ENCODE data around the gene CASR.

- TF ChIP-seq REST (IDR thresholded peaks at IDR 0.05; ENCODE audit: insufficient replicate concordance, low read depth) (no peak), CTCF (IDR thresholded peaks at IDR 0.05; ENCODE audit: insufficient read depth, low read length) (no peak), GABPA (IDR thresholded peaks at IDR 0.05; ENCODE audit: low read depth) (no peak)
Observed at GRCh38 chr3:122301063-122301462, 117.6 kb downstream of the CASR start.

Measured in HL-60 (cell line).